MM.1S (cell line): Measurements from ENCODE around the gene BID.

Experiments used
- EZH2 ChIP-seq: fragments of 300-600 bp; sonication (generic); optimal IDR thresholded peaks from 2 replicates; pipeline ENCODE3; 2017; ENCODE audit warnings: low read depth, mild to moderate bottlenecking, antibody characterized with exemption, low read length, mixed read lengths
- EZH2phosphoT487 ChIP-seq: fragments of 300-600 bp; sonication (generic); IDR thresholded peaks from 2 replicates; pipeline ENCODE4 v1.6.1; 2018; ENCODE audit warnings: antibody characterized with exemption, low read length
- TF ChIP-seq, protein P1 (sequence below): fragments of 300-600 bp; sonication (generic); IDR thresholded peaks from 2 replicates; pipeline ENCODE4 v1.5.1; 2016; ENCODE audit warnings: antibody characterized with exemption, low read length, mixed read lengths

DNA sequence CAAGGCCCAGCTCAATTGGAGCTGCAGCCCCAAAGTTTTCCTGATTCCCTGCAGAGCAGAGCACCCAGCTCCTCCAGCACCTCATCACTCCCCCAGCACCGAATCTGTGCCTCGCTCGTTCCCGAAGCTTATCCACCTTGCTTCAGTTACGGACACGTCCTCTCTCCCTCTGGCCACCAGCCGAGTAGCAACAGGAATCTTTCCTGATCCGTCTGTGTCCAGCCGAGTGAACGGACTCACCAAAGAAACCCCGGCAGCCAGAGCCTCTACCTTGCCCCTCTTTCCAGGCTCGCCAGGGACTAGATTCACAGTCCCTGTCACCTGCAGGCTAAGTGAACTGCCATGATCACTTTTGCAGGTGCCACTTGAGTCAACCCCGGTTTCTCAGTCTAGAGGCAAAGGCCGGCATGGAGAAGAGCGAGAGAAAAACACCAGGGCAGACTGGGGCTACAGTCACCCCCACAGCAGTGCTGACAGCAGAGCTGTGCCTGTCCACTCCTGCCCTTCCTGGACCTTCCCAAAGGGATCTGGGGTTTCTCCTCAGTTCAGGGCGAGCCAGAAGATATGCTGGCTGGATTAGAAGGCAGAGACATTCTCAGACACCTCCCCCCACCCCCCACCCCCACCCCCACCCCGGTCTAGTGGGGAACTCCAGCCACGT is 32.3 kb downstream of the BID start:
- TF ChIP-seq EZH2 (no peak), EZH2phosphoT487 (no peak)
- TF ChIP-seq, protein P1, sequence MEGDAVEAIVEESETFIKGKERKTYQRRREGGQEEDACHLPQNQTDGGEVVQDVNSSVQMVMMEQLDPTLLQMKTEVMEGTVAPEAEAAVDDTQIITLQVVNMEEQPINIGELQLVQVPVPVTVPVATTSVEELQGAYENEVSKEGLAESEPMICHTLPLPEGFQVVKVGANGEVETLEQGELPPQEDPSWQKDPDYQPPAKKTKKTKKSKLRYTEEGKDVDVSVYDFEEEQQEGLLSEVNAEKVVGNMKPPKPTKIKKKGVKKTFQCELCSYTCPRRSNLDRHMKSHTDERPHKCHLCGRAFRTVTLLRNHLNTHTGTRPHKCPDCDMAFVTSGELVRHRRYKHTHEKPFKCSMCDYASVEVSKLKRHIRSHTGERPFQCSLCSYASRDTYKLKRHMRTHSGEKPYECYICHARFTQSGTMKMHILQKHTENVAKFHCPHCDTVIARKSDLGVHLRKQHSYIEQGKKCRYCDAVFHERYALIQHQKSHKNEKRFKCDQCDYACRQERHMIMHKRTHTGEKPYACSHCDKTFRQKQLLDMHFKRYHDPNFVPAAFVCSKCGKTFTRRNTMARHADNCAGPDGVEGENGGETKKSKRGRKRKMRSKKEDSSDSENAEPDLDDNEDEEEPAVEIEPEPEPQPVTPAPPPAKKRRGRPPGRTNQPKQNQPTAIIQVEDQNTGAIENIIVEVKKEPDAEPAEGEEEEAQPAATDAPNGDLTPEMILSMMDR, result no peak
